ENCODE measurements around the gene BICC1. TPM values are rescaled to one million over a fixed set of nuclear protein-coding genes. Genes with fewer than 3 reads are reported as not detected.

Gene BICC1
- total and polyA plus RNA-seq, 2 donors (not counting 3 experiments of a cell fraction or from before 2014, with no cell fraction given) = 0.06 to 0.29 TPM

DNA sequence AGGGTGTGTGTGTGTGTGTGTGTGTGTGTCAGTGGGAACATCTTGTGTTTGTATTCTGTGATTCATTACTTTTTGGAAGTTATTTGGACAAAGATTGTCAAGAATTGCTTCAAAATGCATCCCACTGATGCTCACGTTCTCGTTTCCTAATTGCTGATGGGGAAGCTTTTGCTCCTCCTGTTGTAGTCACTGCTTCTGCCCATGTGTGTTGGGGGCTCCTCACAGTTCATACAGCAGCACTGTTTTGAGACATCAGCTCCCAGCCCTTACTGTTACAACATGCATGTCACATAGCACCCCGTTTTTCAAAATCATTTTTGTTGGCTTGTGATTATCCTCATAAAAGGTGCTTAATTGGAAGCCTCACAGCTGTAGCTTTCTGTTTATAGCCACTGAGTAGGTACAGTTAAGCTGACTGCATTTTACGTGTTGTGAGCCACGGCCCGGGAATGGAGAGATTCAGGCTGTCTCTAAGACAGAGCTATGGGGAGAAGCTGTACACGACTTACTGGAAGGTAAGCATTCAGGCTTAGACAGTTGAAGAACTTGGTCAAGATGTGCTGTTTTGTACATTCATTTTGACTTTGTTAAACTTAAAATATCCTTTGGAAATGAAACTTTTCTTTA lies 87.4 kb downstream of the BICC1 start:
- ChIA-PET CTCF (interaction anchor here (0.6 to 1.1 kb wide), 2 partner anchors 17 to 69 kb away, joined by 3 read pairs; no protein-coding TSS in a partner anchor), POLR2A (no interaction called here)
- dilution Hi-C loops (cut with MboI; ENCODE audit: extremely low pct_ligation_motif_present, low sequenced_read_pairs) = no loop called here

More for the DNA sequence above, 87.4 kb downstream of the BICC1 start:
- FAIRE-seq = no peak
- BruUV-seq (replicated peaks) = no TSS peak
- intact Hi-C loops (cut with micrococcal nuclease) = no loop called here
- no peaks in the 10 kb centered on the region for H3K9me3 ChIP-seq (replicated peaks; ENCODE audit: control insufficient read depth, insufficient read depth, low read length)
- no peak overlapping the region for H2AFZ ChIP-seq (ENCODE audit: low read depth, low read length)
- H3K9me1 ChIP-seq (replicated peaks; ENCODE audit: control insufficient read depth, extremely low read depth, insufficient read depth, low read length) = no peaks in the 10 kb centered on the region
- H4K20me1 ChIP-seq (replicated peaks; ENCODE audit: control insufficient read depth, extremely low read depth, insufficient read depth, low read length) = no peaks in the 10 kb centered on the region
- H3K9ac ChIP-seq (replicated peaks; ENCODE audit: extremely low read depth, insufficient read depth, low read length) = no peak overlapping the region
- no peak overlapping the region for H3K4me3 ChIP-seq (replicated peaks in 1 of 3; ENCODE audit: insufficient read depth in 1 of 3, low read depth in 1 of 3, low read length in 3 of 3)
- no peaks in the 10 kb centered on the region for H3K79me2 ChIP-seq (ENCODE audit: control insufficient read depth, insufficient read depth, low read length)
- no peak for TF ChIP-seq MYC (IDR thresholded peaks at IDR 0.05; ENCODE audit: low read depth, low read length)
- no peak for TF ChIP-seq JUN (IDR thresholded peaks at IDR 0.05; ENCODE audit: borderline replicate concordance, insufficient read depth, insufficient read length, low read depth)
- TF ChIP-seq, protein P1, sequence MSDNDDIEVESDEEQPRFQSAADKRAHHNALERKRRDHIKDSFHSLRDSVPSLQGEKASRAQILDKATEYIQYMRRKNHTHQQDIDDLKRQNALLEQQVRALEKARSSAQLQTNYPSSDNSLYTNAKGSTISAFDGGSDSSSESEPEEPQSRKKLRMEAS (IDR thresholded peaks at IDR 0.05; ENCODE audit: insufficient read depth, insufficient read length) = no peak
- no peak for TF ChIP-seq FOS (IDR thresholded peaks at IDR 0.05; ENCODE audit: borderline replicate concordance, insufficient read depth, low read length)
- TF ChIP-seq, protein P2, sequence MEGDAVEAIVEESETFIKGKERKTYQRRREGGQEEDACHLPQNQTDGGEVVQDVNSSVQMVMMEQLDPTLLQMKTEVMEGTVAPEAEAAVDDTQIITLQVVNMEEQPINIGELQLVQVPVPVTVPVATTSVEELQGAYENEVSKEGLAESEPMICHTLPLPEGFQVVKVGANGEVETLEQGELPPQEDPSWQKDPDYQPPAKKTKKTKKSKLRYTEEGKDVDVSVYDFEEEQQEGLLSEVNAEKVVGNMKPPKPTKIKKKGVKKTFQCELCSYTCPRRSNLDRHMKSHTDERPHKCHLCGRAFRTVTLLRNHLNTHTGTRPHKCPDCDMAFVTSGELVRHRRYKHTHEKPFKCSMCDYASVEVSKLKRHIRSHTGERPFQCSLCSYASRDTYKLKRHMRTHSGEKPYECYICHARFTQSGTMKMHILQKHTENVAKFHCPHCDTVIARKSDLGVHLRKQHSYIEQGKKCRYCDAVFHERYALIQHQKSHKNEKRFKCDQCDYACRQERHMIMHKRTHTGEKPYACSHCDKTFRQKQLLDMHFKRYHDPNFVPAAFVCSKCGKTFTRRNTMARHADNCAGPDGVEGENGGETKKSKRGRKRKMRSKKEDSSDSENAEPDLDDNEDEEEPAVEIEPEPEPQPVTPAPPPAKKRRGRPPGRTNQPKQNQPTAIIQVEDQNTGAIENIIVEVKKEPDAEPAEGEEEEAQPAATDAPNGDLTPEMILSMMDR (IDR thresholded peaks at IDR 0.05; ENCODE audit: extremely low read depth in 1 of 2, insufficient read depth in 1 of 2, low read depth in 1 of 2, low read length in 2 of 2) = no peak
- TF ChIP-seq POLR2AphosphoS5 (IDR thresholded peaks at IDR 0.05; ENCODE audit: insufficient read depth, low read depth, low read length) = no peak
- TF ChIP-seq EZH2 (IDR thresholded peaks at IDR 0.05; ENCODE audit: borderline replicate concordance, low read depth, low read length, severe bottlenecking) = no peak
- no peak for TF ChIP-seq POLR2A (IDR thresholded peaks at IDR 0.05; ENCODE audit: low read depth, low read length)
- TF ChIP-seq GATA2 (IDR thresholded peaks at IDR 0.05; ENCODE audit: insufficient read depth, insufficient read length, low read depth, low read length) = no peak
- H3K36me3 ChIP-seq (ENCODE audit: control insufficient read depth in 2 of 2, extremely low read depth in 1 of 2, insufficient read depth in 2 of 2, low read length in 2 of 2) = no peaks in the 10 kb centered on the region
- no peaks in the 10 kb centered on the region for H3K27me3 ChIP-seq (ENCODE audit: control insufficient read depth in 2 of 2, insufficient read depth in 2 of 2, low read length in 2 of 2)
- no peak overlapping the region for H3K4me2 ChIP-seq (ENCODE audit: insufficient read depth, low read length)
- DNase-seq (ENCODE audit: low read depth, low spot score) = no peak
- no peaks in the 10 kb centered on the region for H3K4me1 ChIP-seq (ENCODE audit: control insufficient read depth, extremely low read depth, insufficient read depth, low read length)
- no peak overlapping the region for H3K27ac ChIP-seq (ENCODE audit: insufficient read depth, low read depth, low read length)
